HG03066 (cell line): ENCODE data around the gene CEP85L.

Source experiments
- ATAC-seq: cut with Tn5 transposase; IDR thresholded peaks from one replicate; pipeline ENCODE4 v1.9.1; 2021; ENCODE audit warnings: low read depth; ENCODE audit not compliant: unreplicated experiment

Gene CEP85L

GRCh38 chr6:118651282-118652050, at the start of gene CEP85L:
Gene CEP85L (minus strand): TSS chr6:118651591. CDS start chr6:118651269, 322 bp downstream.
- peak; percentile 82 for ATAC-seq

- ATAC-seq, result no peak
Observed at GRCh38 chr6:118700531-118700930, 49.1 kb upstream of the CEP85L start.

- no peak for ATAC-seq
Observed at GRCh38 chr6:118697554-118697953, 46.2 kb upstream of the CEP85L start.

- no peak for ATAC-seq
Observed at GRCh38 chr6:118696271-118696670, 44.9 kb upstream of the CEP85L start.

- ATAC-seq, result no peak
Observed at GRCh38 chr6:118693562-118693961, 42.2 kb upstream of the CEP85L start.

- no peak for ATAC-seq
Observed at GRCh38 chr6:118685823-118686449, 34.5 kb upstream of the CEP85L start.

GRCh38 chr6:118683881-118684872, 32.8 kb upstream of the CEP85L start:
- ATAC-seq, result no peak

- ATAC-seq, result no peak
Observed at GRCh38 chr6:118680452-118681095, 29.2 kb upstream of the CEP85L start.

GRCh38 chr6:118679327-118679901, 28.0 kb upstream of the CEP85L start:
- ATAC-seq, result no peak

GRCh38 chr6:118678866-118679265, 27.5 kb upstream of the CEP85L start:
- no peak for ATAC-seq

GRCh38 chr6:118677193-118677592, 25.8 kb upstream of the CEP85L start:
- ATAC-seq, result no peak

- ATAC-seq, result no peak
Observed at GRCh38 chr6:118675225-118675624, 23.8 kb upstream of the CEP85L start.

- ATAC-seq, result no peak
Observed at GRCh38 chr6:118674772-118675171, 23.4 kb upstream of the CEP85L start.

GRCh38 chr6:118672678-118673077, 21.3 kb upstream of the CEP85L start:
- ATAC-seq, result no peak

- ATAC-seq, result no peak
Observed at GRCh38 chr6:118669561-118669960, 18.2 kb upstream of the CEP85L start.

GRCh38 chr6:118668761-118669385, 17.5 kb upstream of the CEP85L start:
- ATAC-seq, result no peak

- no peak for ATAC-seq
Observed at GRCh38 chr6:118667988-118668387, 16.6 kb upstream of the CEP85L start.

GRCh38 chr6:118665011-118665410, 13.6 kb upstream of the CEP85L start:
- ATAC-seq, result peak; percentile 41
